NCI-H2029 treated with DMSO at 0.1 percent for 48 hours (cell line): ENCODE results near the gene ZC3H11A.
"Not testable (repeated sequence)": the region's sequence is repeated elsewhere in the genome, so short reads cannot be mapped to it uniquely, and the experiment has no call there.

Source experiments
- DNase-seq: peaks from one replicate; lab custom pipeline; 2025; lab: John Stamatoyannopoulos, UW

Gene ZC3H11A

GRCh38 chr1:203781962-203782361, 13.5 kb upstream of the ZC3H11A start:
- no peak for DNase-seq

DNA sequence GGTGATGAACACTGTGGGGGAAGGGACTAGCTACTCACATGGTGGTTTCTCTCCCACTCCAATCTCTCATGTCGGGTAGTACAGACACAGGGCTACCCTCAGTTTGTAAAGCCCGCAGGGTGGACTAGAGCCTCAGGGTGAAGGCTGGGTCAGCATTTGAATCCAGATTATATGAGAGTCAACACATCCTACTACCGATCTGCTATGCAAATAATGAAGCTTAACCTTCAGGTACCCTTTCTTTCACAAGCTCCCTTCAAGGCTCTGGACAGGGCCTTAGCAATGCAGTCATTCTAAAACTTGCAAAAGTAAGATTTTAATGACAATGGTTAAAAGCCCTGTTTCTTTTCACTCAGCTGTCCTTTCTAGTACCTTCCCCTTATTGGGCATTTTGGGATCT, 5.5 kb upstream of the ZC3H11A start:
- DNase-seq: no peak

GRCh38 chr1:203791498-203791897, 3.9 kb upstream of the ZC3H11A start:
- DNase-seq: no peak

DNA sequence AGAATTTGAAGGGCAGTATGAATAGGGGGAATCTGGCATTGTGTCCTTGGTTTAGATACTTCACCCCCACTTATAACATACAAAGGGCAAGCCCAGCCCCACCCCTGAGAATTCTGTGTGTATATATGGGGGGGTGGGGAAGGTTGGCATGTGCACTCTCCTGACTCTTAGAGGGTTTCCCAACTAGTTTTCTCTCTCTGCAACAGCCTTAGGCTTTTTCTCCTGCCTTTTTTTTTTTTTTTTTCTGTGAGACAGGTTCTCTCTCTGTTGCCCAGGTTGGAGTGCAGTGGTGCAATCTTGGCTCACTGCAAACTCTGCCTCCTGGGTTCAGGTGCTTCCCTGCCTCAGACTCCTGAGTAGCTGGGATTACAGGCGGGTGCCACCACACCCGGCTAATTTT, 2.9 kb upstream of the ZC3H11A start:
- no peak for DNase-seq

DNA sequence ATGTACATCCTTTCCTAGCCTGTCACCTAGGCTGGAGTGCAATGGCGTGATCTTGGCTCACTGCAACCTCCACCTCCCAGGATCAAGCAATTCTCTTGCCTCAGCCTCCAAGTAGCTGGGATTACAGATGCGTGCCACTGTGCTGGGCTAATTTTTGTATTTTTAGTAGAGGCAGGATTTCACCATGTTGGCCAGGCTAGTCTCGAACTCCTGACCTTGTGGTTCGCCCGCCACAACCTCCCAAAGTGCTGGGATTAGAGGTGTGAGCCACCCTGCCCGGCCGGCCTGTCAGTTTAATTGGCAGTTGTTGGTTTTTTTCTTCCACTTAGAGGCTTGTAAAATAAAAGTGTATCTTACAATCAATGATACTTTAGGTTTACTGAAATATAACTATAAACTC, 1.9 kb upstream of the ZC3H11A start:
- not testable (repeated sequence) for DNase-seq

GRCh38 chr1:203794764-203795440, 521 bp upstream of the ZC3H11A start:
- no peak for DNase-seq

- DNase-seq: no peak
These were observed 798 bp downstream of the ZC3H11A start for GRCh38 chr1:203796236-203796605.

- DNase-seq: no peak
These were observed 1.8 kb downstream of the ZC3H11A start for GRCh38 chr1:203797216-203797615.

DNA sequence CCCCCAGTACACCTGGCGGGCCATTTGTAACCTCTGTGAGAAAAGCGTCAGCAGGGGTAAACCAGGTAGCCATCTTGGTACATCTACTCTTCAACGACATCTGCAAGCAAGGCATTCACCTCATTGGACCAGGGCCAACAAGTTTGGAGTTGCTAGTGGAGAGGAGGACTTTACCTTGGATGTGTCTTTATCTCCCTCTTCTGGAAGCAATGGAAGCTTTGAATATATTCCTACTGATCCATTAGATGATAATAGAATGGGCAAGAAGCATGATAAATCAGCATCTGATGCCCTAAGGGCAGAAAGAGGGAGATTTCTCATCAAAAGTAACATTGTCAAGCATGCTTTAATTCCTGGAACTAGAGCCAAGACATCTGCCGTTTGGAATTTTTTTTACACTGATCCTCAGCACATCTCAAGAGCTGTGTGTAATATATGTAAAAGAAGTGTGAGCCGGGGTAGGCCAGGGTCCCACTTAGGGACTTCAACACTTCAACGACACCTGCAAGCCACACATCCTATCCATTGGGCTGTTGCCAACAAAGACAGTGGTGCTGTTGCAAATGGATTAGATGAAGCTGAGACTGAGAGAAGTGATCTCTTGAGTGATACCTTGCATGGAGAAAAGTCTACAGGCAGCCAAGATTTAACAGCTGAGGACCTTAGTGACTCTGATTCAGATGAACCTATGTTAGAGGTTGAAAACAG, 2.7 kb downstream of the ZC3H11A start:
- DNase-seq: no peak

DNA sequence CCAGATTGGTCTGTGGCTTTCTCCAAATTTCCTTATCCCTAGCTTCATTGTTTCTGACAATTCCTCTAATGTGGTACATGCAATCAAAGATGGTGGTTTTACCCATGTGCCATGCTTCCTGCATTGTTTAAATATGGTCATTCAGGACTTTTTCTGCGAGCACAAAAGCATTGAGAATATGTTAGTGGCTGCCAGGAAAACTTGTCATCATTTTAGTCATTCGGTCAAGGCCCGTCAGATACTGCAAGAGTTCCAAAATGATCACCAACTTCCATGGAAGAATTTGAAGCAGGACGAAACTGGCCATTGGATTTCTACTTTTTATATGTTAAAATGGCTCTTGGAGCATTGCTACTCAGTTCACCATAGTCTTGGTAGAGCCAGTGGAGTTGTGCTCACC, 3.7 kb downstream of the ZC3H11A start:
- DNase-seq: no peak

DNA sequence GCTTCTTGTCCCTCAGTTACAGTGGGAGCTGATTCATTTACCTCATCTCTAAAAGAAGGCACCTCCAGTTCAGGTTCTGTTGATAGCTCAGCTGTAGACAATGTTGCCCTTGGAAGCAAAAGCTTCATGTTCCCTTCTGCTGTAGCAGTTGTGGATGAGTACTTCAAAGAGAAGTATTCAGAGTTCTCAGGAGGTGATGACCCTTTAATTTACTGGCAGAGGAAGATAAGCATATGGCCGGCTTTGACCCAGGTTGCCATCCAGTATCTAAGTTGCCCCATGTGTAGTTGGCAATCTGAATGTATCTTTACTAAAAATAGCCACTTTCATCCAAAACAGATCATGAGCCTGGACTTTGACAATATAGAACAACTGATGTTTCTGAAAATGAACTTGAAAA, 4.5 kb downstream of the ZC3H11A start:
- no peak for DNase-seq

DNA sequence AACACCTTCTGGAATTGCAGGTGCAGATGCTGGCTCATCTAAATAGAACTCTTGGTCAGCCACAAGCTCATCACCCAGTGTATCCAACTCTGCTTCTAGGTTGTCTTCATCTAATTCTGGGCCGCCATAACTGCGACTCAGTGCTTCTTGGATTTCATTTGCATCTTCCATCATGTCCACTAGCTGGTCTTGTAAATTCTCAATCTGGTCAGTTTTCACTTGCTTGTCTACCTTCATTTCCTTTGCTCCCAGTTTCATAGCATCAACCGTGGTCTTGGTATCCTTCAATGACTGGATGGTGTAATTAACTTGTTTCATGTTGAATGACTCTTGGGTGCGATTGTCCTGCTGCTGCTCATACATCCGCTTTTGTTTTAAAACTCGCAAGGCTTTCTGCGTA, 10.3 kb downstream of the ZC3H11A start:
- DNase-seq: no peak

- DNase-seq: no peak
These were observed 11.8 kb downstream of the ZC3H11A start for GRCh38 chr1:203807196-203807595.

- no peak for DNase-seq
These were observed 18.3 kb downstream of the ZC3H11A start for GRCh38 chr1:203813581-203814341.

DNA sequence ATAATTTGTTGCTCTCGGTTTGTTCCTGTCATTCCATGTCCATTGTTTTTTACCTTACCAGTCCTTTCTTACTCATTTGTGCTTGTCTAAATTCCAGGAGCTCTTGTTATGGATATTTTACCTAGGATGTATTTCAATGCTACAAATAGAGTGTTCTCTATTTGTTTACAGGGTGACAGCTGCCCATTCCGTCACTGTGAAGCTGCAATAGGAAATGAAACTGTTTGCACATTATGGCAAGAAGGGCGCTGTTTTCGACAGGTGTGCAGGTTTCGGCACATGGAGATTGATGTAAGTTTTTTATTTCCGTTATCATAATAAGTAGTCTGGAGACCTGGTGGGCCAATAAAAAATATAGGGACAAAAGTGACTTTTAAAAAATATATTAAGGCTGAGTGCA, 23.0 kb downstream of the ZC3H11A start:
- no peak for DNase-seq

GRCh38 chr1:203823306-203823705, 27.9 kb downstream of the ZC3H11A start:
- DNase-seq: no peak

DNA sequence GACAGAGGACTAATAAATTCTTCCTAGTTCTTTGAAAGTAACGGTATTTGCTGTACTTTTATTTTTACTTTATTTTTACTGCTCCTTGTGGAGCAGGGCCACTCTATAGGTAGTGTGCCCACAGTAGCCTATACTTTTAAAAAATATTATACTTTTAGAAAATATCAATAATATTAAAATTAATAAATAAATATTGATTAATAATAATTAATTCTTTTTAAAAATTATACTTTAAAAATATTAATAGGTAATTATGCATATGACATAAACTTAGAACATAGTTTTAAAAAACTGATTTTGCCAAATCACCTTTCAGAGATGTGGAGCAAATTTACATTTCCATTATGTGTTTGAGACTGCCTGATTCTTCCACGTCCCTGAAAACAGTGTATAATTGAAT, 30.8 kb downstream of the ZC3H11A start:
- no peak for DNase-seq

- no peak for DNase-seq
These were observed 32.6 kb downstream of the ZC3H11A start for GRCh38 chr1:203828002-203828401.

GRCh38 chr1:203828503-203828902, 33.1 kb downstream of the ZC3H11A start:
- DNase-seq: no peak

GRCh38 chr1:203829247-203829646, 33.8 kb downstream of the ZC3H11A start:
- DNase-seq: not testable (repeated sequence)

GRCh38 chr1:203835476-203835875, 40.1 kb downstream of the ZC3H11A start:
- no peak for DNase-seq

DNA sequence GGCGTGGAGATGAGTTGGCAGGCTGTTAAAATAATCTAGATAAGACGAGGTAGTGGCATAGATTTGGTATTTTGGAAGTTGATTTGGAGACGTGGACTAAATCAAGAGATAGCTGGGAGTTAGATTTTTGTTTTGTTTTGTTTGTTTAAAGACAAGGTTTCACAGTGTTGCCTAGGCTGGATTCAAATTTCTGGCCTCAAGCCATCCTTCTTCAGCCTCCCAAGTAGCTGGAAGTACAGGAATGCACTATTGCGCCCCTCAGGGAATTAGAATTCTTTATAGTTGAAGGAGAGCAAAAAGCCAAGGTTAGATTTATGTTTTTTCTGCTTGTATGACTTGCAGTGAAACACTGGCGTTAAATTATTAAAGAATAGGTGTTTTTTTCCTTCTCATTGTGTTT, 43.7 kb downstream of the ZC3H11A start:
- DNase-seq: no peak

DNA sequence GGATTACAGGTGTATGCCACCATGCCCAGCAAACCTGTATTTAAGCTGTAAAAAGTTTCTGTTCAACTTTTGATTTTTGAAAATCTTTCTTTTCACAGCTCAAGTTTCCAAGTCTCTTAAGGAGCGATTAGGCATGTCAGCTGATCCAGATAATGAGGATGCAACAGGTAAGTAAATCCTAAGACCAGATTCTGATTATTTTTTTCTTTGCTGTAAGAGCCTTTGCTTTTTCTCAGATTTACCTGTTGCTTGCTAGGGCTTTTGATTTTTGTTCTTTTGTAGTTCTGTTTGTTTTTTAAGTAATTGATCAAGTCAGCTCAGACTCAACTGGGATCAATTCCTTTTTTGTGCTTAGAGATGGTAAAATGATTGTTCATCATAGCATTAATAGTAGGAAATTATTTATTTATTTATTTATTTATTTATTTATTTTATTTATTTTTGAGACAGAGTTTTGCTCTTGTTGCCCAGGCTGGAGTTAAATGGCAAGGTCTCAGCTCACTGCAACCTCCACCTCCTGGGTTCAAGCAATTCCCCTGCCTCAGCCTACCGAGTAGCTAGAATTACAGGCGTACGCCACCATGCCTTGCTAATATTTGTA, 44.9 kb downstream of the ZC3H11A start:
- DNase-seq: no peak
